ENCODE results near the gene GRHL3.
"Not testable (repeated sequence)": the region's sequence is repeated elsewhere in the genome, so short reads cannot be mapped to it uniquely, and the experiment has no call there.

Gene GRHL3

DNA sequence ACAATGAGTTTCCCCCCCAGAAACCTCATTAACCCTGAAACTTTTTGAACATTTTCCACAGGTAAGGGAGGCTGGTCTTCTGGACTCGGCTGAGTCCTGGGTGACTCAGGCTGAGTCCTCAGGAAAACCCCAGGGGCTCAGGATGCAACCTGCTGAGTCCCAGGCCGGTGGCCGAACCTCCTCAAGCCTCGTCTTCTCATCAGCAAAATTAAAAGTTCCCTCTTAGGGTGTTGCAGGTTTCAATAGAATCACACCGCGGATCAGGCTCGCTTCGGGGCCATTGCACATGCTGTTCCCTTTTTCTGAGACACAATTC is 35.0 kb upstream of the GRHL3 start:
- no peaks in the 10 kb centered on the region for H3K9me3 ChIP-seq (ENCODE audit: control insufficient read depth, low read depth, low read length)
- H3K36me3 ChIP-seq (ENCODE audit: control insufficient read depth, low read depth, low read length) = no peaks in the 10 kb centered on the region
- no peak overlapping the region for H3K4me3 ChIP-seq (ENCODE audit: low read length)
- H3K9ac ChIP-seq (ENCODE audit: low read length) = no peak overlapping the region
- peaks cover 5% of the 10 kb centered on the region for H3K4me1 ChIP-seq (ENCODE audit: control insufficient read depth, low read depth, low read length)
- no peak overlapping the region for H3K27ac ChIP-seq (ENCODE audit: low read length)
- H3K27me3 ChIP-seq (ENCODE audit: control insufficient read depth, insufficient read depth, low read length) = no peaks in the 10 kb centered on the region

DNA sequence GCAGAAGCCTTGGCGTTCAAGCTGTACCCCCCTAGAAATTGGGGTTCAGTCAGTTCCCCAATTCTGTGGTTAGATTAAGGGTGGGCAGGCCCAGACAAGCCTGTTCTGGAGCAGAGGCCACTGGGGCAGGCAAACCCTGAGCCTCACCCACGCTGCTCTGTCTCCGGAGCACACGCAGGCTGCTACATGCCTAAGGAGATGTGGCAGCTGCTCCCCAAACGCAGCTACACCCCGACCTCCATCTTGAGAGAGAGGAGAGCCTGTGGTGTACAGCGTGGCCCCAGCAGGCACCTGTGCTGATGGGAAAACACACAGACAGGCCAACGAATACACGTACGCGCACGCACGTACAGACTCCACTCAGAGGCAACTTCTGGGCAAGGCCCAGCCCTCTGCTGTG is 33.9 kb upstream of the GRHL3 start:
- no peak overlapping the region for H3K4me3 ChIP-seq (ENCODE audit: low read length)
- no peaks in the 10 kb centered on the region for H3K27me3 ChIP-seq (ENCODE audit: control insufficient read depth, insufficient read depth, low read length)
- H3K9ac ChIP-seq (ENCODE audit: low read length) = no peak overlapping the region
- H3K36me3 ChIP-seq (ENCODE audit: control insufficient read depth, low read depth, low read length) = no peaks in the 10 kb centered on the region
- no peaks in the 10 kb centered on the region for H3K9me3 ChIP-seq (ENCODE audit: control insufficient read depth, low read depth, low read length)
- H3K27ac ChIP-seq (ENCODE audit: low read length) = no peak overlapping the region
- H3K4me1 ChIP-seq (ENCODE audit: control insufficient read depth, low read depth, low read length) = peaks cover 5% of the 10 kb centered on the region

DNA sequence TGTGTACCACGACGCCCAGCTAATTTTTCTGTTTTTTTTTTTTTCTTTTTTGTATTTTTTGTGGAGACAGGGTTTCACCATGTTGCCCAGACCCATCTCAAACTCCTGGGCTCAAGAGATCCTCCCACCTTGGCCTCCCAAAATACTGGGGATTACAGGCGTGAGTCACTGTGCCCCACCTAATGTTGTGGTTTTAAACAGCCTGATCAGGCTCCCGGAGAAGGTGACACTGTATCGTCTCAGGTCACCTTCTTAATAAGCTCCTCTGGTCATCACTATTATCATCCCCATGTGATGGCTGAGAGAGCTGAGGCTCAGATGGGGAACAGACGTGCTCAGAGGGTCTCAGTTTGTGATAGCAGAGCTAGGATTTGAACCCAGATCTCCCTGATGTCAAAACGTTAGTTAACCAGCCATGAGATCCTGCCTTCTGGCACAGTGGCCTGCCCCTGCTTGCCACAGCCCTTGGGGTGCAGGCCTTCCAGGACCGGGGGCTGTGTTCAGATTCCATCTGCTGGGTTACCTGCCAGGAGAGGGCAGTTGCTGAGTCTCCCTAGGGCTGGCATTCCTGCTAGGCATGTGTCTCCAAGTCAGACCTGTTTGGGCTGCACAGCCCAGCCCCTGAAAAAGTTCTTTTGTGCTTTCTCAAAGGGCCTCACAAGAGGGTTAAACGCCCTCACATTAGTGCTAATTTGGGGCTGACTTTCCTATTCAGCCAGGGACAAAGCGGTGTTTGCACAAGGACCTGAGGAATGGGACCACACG is 32.7 kb upstream of the GRHL3 start:
- Histone ChIP-seq H3K27ac (ENCODE audit: low read length) (no peak overlapping the region), H3K4me1 (ENCODE audit: control insufficient read depth, low read depth, low read length) (peaks cover 5% of the 10 kb centered on the region), H3K36me3 (ENCODE audit: control insufficient read depth, low read depth, low read length) (no peaks in the 10 kb centered on the region), H3K9me3 (ENCODE audit: control insufficient read depth, low read depth, low read length) (no peaks in the 10 kb centered on the region), H3K9ac (ENCODE audit: low read length) (no peak overlapping the region), H3K27me3 (ENCODE audit: control insufficient read depth, insufficient read depth, low read length) (no peaks in the 10 kb centered on the region), H3K4me3 (ENCODE audit: low read length) (no peak overlapping the region)

DNA sequence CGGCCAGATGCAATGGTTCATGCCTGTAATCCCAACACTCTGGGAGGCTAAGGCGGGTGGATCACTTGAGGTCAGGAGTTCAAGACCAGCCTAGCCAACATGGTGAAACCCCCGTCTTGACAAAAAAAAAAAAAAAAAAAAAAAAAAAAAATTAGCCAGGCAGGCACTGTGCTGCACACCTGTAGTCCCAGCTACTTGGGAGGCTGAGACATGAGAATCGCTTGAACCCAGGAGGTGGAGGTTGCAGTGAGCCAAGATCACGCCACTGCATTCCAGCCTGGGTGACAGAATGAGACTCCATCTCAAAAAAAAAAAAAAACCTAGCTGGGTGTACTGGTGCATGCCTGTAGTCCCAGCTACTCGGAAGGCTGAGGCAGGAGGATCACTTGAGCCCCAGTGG is 31.4 kb upstream of the GRHL3 start:
- not testable (repeated sequence) for H3K27ac ChIP-seq (ENCODE audit: low read length); H3K4me1 ChIP-seq (ENCODE audit: control insufficient read depth, low read depth, low read length); H3K9ac ChIP-seq (ENCODE audit: low read length); H3K36me3 ChIP-seq (ENCODE audit: control insufficient read depth, low read depth, low read length); H3K27me3 ChIP-seq (ENCODE audit: control insufficient read depth, insufficient read depth, low read length); H3K9me3 ChIP-seq (ENCODE audit: control insufficient read depth, low read depth, low read length); H3K4me3 ChIP-seq (ENCODE audit: low read length)

DNA sequence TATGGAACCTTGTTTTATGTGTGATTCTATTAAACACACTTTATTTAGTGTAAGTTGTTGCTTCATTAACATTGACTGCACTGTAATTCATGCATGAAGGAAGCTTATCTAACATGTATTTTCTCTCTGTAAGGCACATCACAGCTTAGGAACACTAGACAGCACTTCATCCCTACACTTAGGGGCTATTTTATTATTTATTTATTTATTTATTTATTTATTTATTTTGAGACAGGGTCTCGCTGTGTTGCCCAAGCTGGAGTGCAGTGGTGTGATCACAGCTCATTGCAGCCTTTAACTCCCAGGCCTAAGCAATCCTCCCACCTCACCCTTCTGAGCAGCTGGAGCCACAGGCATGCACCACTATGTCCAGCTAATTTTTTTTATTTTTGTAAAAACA is 30.7 kb upstream of the GRHL3 start:
- Histone ChIP-seq H3K27ac (ENCODE audit: low read length) (no peak overlapping the region), H3K4me3 (ENCODE audit: low read length) (no peak overlapping the region), H3K9ac (ENCODE audit: low read length) (no peak overlapping the region), H3K9me3 (ENCODE audit: control insufficient read depth, low read depth, low read length) (no peaks in the 10 kb centered on the region), H3K4me1 (ENCODE audit: control insufficient read depth, low read depth, low read length) (peaks cover 5% of the 10 kb centered on the region), H3K27me3 (ENCODE audit: control insufficient read depth, insufficient read depth, low read length) (no peaks in the 10 kb centered on the region), H3K36me3 (ENCODE audit: control insufficient read depth, low read depth, low read length) (no peaks in the 10 kb centered on the region)

DNA sequence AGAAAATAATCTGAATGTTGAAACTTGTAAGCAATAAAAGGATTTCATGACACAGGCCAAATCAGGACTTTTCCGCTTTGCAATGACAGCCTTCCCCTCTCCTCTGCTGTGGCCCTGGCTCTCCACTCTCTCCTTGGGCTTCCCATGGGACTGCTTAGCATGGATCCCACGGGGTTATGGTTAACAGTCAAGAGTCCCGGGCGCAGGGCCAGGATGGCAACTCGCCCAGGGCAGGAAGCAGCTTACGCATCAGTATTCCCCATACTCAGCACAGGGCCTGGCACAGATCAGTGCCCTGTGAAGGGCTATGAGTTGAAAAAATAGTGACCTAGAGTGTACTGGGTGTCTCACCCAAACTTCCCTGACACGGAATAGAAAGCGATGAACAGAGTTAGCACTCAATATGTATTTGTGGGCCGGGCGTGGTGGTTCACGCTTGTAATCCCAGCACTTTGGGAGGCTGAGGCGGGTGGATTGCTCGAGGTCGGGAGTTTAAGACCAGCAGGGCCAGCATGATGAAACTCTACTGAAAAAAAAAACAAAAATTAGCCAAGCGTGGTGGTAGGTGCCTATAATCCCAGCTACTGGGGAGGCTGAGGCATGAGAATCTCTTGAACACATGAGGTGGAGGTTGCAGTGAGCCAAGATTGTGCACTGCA is 29.1 kb upstream of the GRHL3 start:
- Histone ChIP-seq H3K4me1 (ENCODE audit: control insufficient read depth, low read depth, low read length) (peaks cover 11% of the 10 kb centered on the region), H3K27ac (ENCODE audit: low read length) (no peak overlapping the region), H3K9me3 (ENCODE audit: control insufficient read depth, low read depth, low read length) (no peaks in the 10 kb centered on the region), H3K27me3 (ENCODE audit: control insufficient read depth, insufficient read depth, low read length) (no peaks in the 10 kb centered on the region), H3K9ac (ENCODE audit: low read length) (no peak overlapping the region), H3K36me3 (ENCODE audit: control insufficient read depth, low read depth, low read length) (no peaks in the 10 kb centered on the region), H3K4me3 (ENCODE audit: low read length) (no peak overlapping the region)

DNA sequence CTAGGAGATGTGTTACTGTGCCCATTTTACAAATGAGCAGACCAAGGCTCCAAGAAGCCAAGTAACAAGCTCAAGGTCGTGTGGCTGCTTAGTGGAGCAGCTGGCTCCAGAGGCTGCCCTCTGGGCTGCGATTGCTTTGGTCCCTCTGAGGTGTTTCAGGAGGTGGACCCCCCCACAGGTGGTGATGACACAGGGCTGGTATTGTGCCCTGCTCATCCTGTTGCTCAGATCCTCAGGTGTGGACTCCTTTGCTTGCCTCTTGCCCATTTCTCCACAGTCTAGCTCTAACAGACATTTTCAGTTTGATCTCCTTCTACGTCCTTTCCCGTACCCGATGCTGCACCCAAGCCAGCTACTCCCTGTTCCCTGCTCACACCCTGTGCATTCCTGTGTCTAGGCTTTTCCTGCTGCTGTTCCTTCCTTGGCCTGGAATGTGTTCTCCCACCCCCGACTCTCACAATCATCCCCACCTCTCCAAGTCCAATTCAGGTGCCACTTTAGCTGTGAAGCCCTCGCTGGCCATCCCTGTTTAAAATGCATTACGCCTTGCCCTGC is 28.1 kb upstream of the GRHL3 start:
- Histone ChIP-seq H3K9me3 (ENCODE audit: control insufficient read depth, low read depth, low read length) (no peaks in the 10 kb centered on the region), H3K36me3 (ENCODE audit: control insufficient read depth, low read depth, low read length) (no peaks in the 10 kb centered on the region), H3K4me3 (ENCODE audit: low read length) (no peak overlapping the region), H3K27ac (ENCODE audit: low read length) (no peak overlapping the region), H3K4me1 (ENCODE audit: control insufficient read depth, low read depth, low read length) (peaks cover 14% of the 10 kb centered on the region), H3K27me3 (ENCODE audit: control insufficient read depth, insufficient read depth, low read length) (no peaks in the 10 kb centered on the region), H3K9ac (ENCODE audit: low read length) (no peak overlapping the region)

DNA sequence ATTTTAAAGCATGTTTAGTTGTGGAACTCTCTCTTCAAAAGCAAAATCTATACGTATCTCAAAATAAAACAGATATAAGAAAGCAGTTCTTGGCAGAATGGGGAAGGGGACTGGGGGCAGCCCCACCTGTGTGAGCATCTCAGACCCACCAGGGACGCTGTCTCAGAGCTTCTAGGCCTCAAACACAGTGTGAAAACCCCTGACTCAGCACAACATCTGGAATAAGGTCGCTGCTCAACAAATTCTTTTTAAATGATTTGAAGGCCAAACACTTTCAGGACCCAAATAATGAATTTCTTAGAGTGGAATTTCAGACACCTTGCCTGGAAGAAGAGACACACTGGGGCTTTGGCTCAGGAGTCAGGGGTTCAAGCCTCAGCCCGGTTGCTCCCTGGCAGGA is 27.1 kb upstream of the GRHL3 start:
- Histone ChIP-seq H3K27me3 (ENCODE audit: control insufficient read depth, insufficient read depth, low read length) (no peaks in the 10 kb centered on the region), H3K9ac (ENCODE audit: low read length) (no peak overlapping the region), H3K27ac (ENCODE audit: low read length) (no peak overlapping the region), H3K4me1 (ENCODE audit: control insufficient read depth, low read depth, low read length) (peaks cover 10% of the 10 kb centered on the region), H3K36me3 (ENCODE audit: control insufficient read depth, low read depth, low read length) (no peaks in the 10 kb centered on the region), H3K9me3 (ENCODE audit: control insufficient read depth, low read depth, low read length) (no peaks in the 10 kb centered on the region), H3K4me3 (ENCODE audit: low read length) (no peak overlapping the region)

DNA sequence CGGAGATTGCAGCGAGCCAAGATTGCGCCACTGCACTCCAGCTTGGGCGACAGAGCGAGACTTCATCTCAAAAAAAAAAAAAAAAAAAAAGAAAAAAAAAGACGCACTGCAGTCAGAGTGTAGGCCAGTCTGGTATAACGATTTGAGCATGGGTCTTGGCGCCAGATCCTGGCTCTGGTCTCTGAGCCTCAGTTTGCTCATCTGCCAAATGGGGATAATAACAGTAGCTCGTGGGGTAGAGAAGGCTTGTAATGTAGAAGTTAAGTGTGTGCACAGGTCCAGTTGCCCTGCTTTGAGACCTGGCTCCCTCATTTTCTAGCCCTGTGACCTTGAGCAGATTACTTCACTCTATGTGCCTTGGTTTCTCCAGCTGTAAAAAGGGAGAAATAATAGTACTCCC is 26.3 kb upstream of the GRHL3 start:
- no peaks in the 10 kb centered on the region for H3K27me3 ChIP-seq (ENCODE audit: control insufficient read depth, insufficient read depth, low read length)
- H3K9ac ChIP-seq (ENCODE audit: low read length) = no peak overlapping the region
- H3K4me1 ChIP-seq (ENCODE audit: control insufficient read depth, low read depth, low read length) = peaks cover 10% of the 10 kb centered on the region
- H3K36me3 ChIP-seq (ENCODE audit: control insufficient read depth, low read depth, low read length) = no peaks in the 10 kb centered on the region
- no peak overlapping the region for H3K27ac ChIP-seq (ENCODE audit: low read length)
- no peak overlapping the region for H3K4me3 ChIP-seq (ENCODE audit: low read length)
- H3K9me3 ChIP-seq (ENCODE audit: control insufficient read depth, low read depth, low read length) = no peaks in the 10 kb centered on the region

DNA sequence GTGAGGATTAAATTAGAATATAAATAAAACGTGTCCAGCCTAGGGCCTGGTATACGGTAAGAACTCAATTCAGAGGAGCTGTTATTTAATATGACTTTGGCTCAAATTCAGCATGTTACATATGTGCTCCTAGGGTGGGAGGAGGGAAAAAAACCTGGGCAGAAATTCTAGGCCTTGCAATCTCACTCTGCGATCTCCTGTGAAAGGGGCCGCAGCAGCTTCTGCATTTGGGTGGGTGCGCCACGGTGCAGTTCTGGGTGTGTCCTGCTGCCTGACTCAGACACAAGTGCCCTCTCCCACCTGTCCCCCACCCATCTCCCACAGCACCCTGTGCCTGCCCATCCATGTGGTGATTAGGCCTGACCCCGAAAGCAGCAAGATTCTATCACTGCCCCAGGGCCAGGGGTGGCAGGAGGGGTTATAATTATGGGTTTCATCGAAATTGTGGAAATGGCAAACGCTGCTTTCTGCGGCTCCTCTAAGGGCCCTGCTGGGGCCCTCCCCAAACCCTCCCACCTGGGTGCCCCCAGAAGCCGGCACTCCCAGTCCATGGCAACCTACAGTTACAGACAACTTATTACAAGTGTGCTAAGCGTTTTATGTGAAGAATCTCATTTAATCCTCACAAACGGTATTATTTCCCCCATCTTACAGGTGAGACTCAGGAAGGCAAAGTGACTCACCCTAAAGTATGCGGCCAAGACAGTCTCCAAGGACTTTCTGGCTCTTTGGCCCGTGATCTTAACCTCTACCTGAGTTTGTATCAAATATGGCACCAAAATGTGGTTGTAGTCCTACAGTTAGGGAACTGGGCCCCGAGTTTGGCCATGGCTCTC is 25.5 kb upstream of the GRHL3 start:
- H3K4me1 ChIP-seq (ENCODE audit: control insufficient read depth, low read depth, low read length) = peaks cover 10% of the 10 kb centered on the region

DNA sequence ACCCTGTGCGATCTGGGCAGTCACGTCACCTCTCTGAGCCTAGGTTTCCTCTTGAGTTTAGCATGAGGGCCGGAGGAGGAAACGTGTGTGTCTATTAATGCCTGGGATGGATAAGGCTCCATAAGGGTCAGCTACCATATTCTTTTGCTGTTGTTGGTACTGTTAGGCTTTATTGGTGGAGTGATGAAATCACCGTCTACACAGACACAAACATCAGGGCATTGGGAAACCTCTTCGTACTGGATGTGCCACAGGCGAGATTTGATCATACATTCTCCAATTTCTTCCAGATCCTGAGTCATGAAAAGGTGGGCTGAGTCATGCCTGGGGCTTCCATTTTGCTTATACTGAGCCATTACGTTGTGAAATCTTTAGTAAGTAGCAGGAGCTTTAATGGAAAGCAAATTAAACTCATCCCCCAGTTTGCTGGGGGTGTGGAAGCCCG is 24.9 kb upstream of the GRHL3 start:
- H3K36me3 ChIP-seq (ENCODE audit: control insufficient read depth, low read depth, low read length) = no peaks in the 10 kb centered on the region
- H3K9ac ChIP-seq (ENCODE audit: low read length) = no peak overlapping the region
- no peaks in the 10 kb centered on the region for H3K27me3 ChIP-seq (ENCODE audit: control insufficient read depth, insufficient read depth, low read length)
- H3K9me3 ChIP-seq (ENCODE audit: control insufficient read depth, low read depth, low read length) = no peaks in the 10 kb centered on the region
- no peak overlapping the region for H3K4me3 ChIP-seq (ENCODE audit: low read length)
- H3K27ac ChIP-seq (ENCODE audit: low read length) = no peak overlapping the region
- H3K4me1 ChIP-seq (ENCODE audit: control insufficient read depth, low read depth, low read length) = peaks cover 10% of the 10 kb centered on the region

More for the DNA sequence above, 25.5 kb upstream of the GRHL3 start:
- Histone ChIP-seq H3K9me3 (ENCODE audit: control insufficient read depth, low read depth, low read length) (no peaks in the 10 kb centered on the region), H3K27me3 (ENCODE audit: control insufficient read depth, insufficient read depth, low read length) (no peaks in the 10 kb centered on the region), H3K4me3 (ENCODE audit: low read length) (no peak overlapping the region), H3K36me3 (ENCODE audit: control insufficient read depth, low read depth, low read length) (no peaks in the 10 kb centered on the region), H3K27ac (ENCODE audit: low read length) (no peak overlapping the region), H3K9ac (ENCODE audit: low read length) (no peak overlapping the region)
